Body of pancreas (tissue), 4 donors: ENCODE data around the gene USP21.

Experiments
- CTCF ChIP-seq, 7 experiments: fragments of 450-650 bp in 4 of 7; fragments of 200-600 bp in 3 of 7; sonication (generic) in 3 of 7; IDR thresholded peaks; one replicate each; pipeline ENCODE4 v1.5.1; 2016 to 2019; ENCODE audit warnings: antibody characterized with exemption in 7 of 7
- POLR2A ChIP-seq, 3 donors: fragments of 450-650 bp; IDR thresholded peaks; one replicate each; pipeline ENCODE4 v1.6.1; 2016; ENCODE audit warnings: antibody characterized with exemption in 3 of 3, mild to moderate bottlenecking in 2 of 3

- TF ChIP-seq CTCF (IDR thresholded peaks at IDR 0.05), result no peak
- TF ChIP-seq POLR2A (IDR thresholded peaks at IDR 0.05), result no peak
Measured at GRCh38 chr1:161145832-161146231, 13.5 kb upstream of the USP21 start.
